Activated CD8-positive, alpha-beta memory T cell treated with anti-CD3 and anti-CD28 coated beads for 24 hours (primary cell): ENCODE measurements around the gene ZNF165.
"Not testable (repeated sequence)": the region's sequence is repeated elsewhere in the genome, so short reads cannot be mapped to it uniquely, and the experiment has no call there.

Source experiments
- DNase-seq: peaks from one replicate; pipeline ENCODE4 v3.0.0-alpha.2; 2020

Gene ZNF165

GRCh38 chr6:28122283-28122682 lies 41.9 kb downstream of the ZNF165 start:
- not testable (repeated sequence) for DNase-seq

DNA sequence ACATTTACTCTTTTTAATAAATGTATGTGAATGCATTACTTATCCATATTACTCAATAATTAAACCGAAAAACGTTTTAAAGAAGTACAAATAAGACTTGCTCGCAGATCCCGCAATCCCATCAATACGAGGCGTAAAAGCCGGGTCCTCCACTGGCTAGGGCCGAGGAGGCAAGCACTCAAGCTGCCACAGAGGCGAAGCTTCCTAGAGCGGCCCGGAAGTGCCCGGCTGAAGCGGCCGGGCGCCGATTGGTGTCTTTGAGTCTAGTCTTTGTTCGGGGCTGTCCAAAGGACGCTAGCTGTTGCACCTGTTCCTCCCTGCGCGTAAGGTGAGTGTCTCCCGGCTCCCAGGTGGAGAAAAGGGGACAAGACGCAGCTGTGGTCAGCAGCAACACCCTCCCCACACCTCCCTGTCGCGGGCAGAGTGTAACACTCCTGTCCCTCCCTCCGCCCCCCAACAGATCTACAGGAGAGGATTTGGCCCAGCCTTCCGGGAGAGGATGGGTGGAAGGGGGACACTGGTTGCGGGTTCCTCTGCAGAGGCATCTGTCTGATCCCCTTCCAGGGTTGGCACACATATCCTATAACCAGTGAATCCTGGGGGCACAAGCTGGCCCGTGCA lies 44.1 kb downstream of the ZNF165 start, which contains the start of gene ZSCAN16:
Gene ZSCAN16, plus strand, starts transcription at position 260 of the 621 bp plus-strand sequence. CDS start 835 bp downstream, outside the sequence.
- peak; percentile 92 for DNase-seq

DNA sequence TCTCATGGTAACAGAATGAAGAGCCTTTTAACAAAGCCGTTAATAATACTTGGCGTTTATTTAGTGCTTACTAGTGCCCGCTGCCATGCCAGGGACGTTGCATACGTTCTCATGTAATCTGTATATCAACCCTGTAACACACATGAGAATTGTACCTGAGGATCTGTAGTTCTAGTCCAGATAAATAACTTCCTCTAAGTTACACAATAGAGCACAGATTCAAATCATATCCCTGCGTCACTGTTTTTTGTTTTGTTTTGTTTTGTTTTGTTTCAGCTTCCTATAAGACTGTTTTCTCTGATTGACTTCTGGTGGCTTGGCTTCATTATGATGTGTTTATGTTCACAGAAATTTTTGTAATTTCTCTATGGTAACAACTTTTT lies 44.6 kb downstream of the ZNF165 start:
- no peak for DNase-seq

DNA sequence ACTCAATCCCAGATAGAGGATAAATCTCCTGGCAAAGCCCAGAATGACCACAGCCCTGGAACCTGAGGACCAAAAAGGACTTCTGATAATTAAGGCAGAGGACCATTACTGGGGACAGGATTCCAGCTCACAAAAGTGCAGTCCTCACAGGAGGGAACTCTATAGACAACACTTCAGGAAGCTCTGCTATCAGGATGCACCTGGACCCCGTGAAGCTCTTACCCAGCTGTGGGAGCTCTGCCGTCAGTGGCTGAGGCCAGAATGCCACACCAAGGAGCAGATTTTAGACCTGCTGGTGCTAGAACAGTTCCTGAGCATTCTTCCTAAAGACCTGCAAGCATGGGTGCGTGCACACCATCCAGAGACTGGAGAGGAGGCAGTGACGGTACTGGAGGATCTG lies 45.0 kb downstream of the ZNF165 start:
- DNase-seq, result no peak

GRCh38 chr6:28134015-28134414 lies 53.6 kb downstream of the ZNF165 start:
- DNase-seq, result no peak

DNA sequence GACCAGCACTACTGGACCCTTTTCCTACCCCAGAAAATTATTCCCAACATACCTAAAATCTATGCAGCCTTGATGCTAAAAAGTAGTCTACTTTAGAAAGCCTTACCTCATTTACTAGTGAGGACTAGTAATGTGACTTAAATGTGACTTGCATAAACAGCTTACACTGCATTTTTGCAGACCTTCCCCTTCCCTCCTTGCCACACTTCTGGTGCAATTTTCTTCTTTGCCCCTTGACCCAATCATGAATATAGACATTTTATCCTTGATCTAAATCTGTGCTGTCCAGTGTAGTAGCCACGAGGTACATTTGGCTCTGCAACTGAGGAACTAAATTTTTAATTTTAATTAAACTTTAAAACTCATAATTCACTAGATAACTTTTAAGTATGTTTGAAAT lies 54.3 kb downstream of the ZNF165 start:
- no peak for DNase-seq

- DNase-seq, result no peak
Measured at GRCh38 chr6:28135393-28135792, 55.0 kb downstream of the ZNF165 start.

- peak; percentile 91 for DNase-seq
Measured at GRCh38 chr6:28136585-28137504, 56.5 kb downstream of the ZNF165 start.

DNA sequence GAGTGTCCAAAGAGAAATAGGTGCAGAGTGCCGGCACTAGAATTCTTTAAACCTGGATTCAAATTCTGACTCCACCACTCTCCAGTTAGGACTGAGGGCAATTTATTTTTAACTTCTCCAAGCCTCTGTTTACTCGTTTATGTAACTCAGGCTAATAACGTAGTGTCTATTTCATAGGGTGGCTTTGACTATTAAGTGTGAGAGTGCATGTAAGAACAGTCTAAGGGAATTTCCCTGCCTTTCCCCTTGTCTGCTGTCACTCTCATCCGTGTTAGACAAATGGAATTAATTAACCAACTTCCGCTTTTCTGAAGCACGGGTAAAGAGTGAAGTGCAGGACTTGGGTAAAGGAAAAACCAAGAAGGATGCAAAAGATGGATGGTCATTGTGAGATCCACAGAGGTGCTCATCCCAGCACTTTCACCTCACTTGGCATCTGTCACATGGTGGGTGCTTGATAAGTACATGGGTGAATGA lies 57.2 kb downstream of the ZNF165 start:
- peak; percentile 74 for DNase-seq
